K562 (cell line): Measurements from ENCODE around the gene GAA. TPM values are rescaled to one million over a fixed set of nuclear protein-coding genes. Genes with fewer than 3 reads are reported as not detected.
A peak's percentile ranks its signal among the peaks of the same experiment; 100 is the strongest.

ENCODE experiments used
- ATAC-seq: fragments of 200-7000 bp; cut with Tn5 transposase; 3 replicates; pipeline ENCODE4 v1.9.1; 2020; ENCODE audit warnings: moderate library complexity
- BruUV-seq: library from RNA; stranded (reverse); fragments of 400-500 nt; replicated peaks from 2 replicates; lab custom pipeline; 2021; lab: Mats Ljungman, UMichigan
- CTCF ChIA-PET: fragments of 300-600 bp; formaldehyde crosslinking; extraction: SDS; loops from one replicate; lab custom pipeline; 2021; ENCODE audit warnings: low intra/inter-chr PET ratio; lab: Yijun Ruan, JAX
- POLR2A ChIA-PET: fragments of 300-600, 350-650 bp; sonication (Branson Sonifier 250); formaldehyde crosslinking; extraction: SDS; loops from one replicate; lab custom pipeline; 2021; ENCODE audit warnings: antibody characterized with exemption, inconsistent platforms; lab: Yijun Ruan, JAX
- DNase-seq, 4 experiments: peaks; one replicate each; pipeline versions ENCODE4 v3.0.0 to v3.0.0-alpha.2; 2011 to 2018; ENCODE audit warnings: low spot score in 3 of 4, mixed read lengths in 3 of 4; ENCODE audit errors: extremely low read depth in 1 of 4
- FAIRE-seq: peaks from 2 replicates; lab custom pipeline; 2011; peaks lifted over from hg19 to GRCh38; lab: Jason Lieb, UNC
- H2AFZ ChIP-seq: 2 replicates; pipeline ENCODE4 v1.6.0; 2011; ENCODE audit warnings: low read depth, low read length, control low read depth, inconsistent platforms
- H3K27ac ChIP-seq: fragments of 200-600 bp; 3 replicates; pipeline ENCODE4 v1.8.0; 2011; ENCODE audit warnings: low read depth, mild to moderate bottlenecking, control low read depth, inconsistent platforms, low read length, moderate library complexity, mixed read lengths; ENCODE audit errors: extremely low read depth
- H3K27me3 ChIP-seq, 2 experiments: fragments of 300-600 bp in 1 of 2; 2 replicates in 1 of 2; 3 replicates in 1 of 2; pipeline versions ENCODE4 v1.6.0 to v1.8.0; 2011; ENCODE audit warnings: inconsistent platforms in 2 of 2, low read length in 2 of 2, mild to moderate bottlenecking in 1 of 2, mixed read lengths in 1 of 2, moderate library complexity in 1 of 2; ENCODE audit not compliant: control insufficient read depth in 2 of 2, insufficient read depth in 2 of 2
- H3K36me3 ChIP-seq: fragments of 300-600 bp; 3 replicates; pipeline ENCODE4 v1.8.0; 2011; ENCODE audit warnings: mild to moderate bottlenecking, low read length, inconsistent platforms; ENCODE audit not compliant: control insufficient read depth, insufficient read depth
- H3K4me1 ChIP-seq, 2 experiments: fragments of 200-600 bp in 1 of 2; replicated peaks in 1 of 2; 2 replicates in 1 of 2; 3 replicates in 1 of 2; pipeline versions ENCODE4 v1.5.1 to v1.8.0; 2011; ENCODE audit warnings: inconsistent platforms in 2 of 2, low read length in 2 of 2, mild to moderate bottlenecking in 1 of 2, mixed read lengths in 1 of 2, moderate library complexity in 1 of 2; ENCODE audit not compliant: control insufficient read depth in 2 of 2, insufficient read depth in 2 of 2
- H3K4me2 ChIP-seq: 2 replicates; pipeline ENCODE4 v1.6.1; 2011; ENCODE audit warnings: low read length, control low read depth, inconsistent platforms, mixed read lengths; ENCODE audit not compliant: insufficient read depth
- H3K4me3 ChIP-seq: fragments of 200-600 bp; sonication (generic), shearing (Covaris generic); 2 replicates; pipeline ENCODE4 v1.5.1; 2016; ENCODE audit warnings: control low read depth, inconsistent platforms
- H3K79me2 ChIP-seq: fragments of 200-600 bp; 3 replicates; pipeline ENCODE4 v1.8.0; 2011; ENCODE audit warnings: low read length, inconsistent platforms; ENCODE audit not compliant: control insufficient read depth, insufficient read depth
- H3K9ac ChIP-seq, 2 experiments: 2 replicates each; pipeline versions ENCODE4 v1.6.0 to v1.6.1; 2011; ENCODE audit warnings: low read depth in 2 of 2, low read length in 2 of 2, control low read depth in 1 of 2, inconsistent platforms in 1 of 2, mild to moderate bottlenecking in 1 of 2, mixed read lengths in 1 of 2; ENCODE audit not compliant: insufficient read depth in 1 of 2
- H3K9me1 ChIP-seq: one replicate; pipeline ENCODE4 v1.6.0; 2011; ENCODE audit warnings: inconsistent platforms, mild to moderate bottlenecking, low read length, moderate library complexity; ENCODE audit not compliant: control insufficient read depth, insufficient read depth
- H3K9me3 ChIP-seq: replicated peaks from 2 replicates; pipeline ENCODE4 v1.5.1; 2011; ENCODE audit warnings: low read depth, low read length, inconsistent platforms; ENCODE audit not compliant: control insufficient read depth, insufficient read depth
- H4K20me1 ChIP-seq: replicated peaks from 2 replicates; pipeline ENCODE4 v1.6.1; 2011; ENCODE audit warnings: low read length, inconsistent platforms, mixed read lengths; ENCODE audit not compliant: control insufficient read depth, insufficient read depth
- DMBX1 ChIP-seq: fragments of 250-450 bp; sonication (Bioruptor Pico); IDR thresholded peaks from 2 replicates; pipeline ENCODE4 v1.8.0; 2022; ENCODE audit warnings: inconsistent platforms, mild to moderate bottlenecking, moderate library complexity, borderline replicate concordance
- HMGN3 ChIP-seq: IDR thresholded peaks from 2 replicates; pipeline ENCODE4 v1.6.1; 2011; ENCODE audit warnings: borderline replicate concordance, low read depth, mild to moderate bottlenecking, mixed read lengths, low read length; ENCODE audit not compliant: insufficient read length; ENCODE audit errors: extremely low read depth
- HNRNPK ChIP-seq: fragments of 200-400 bp; formaldehyde crosslinking; IDR thresholded peaks from one replicate; pipeline ENCODE4 v1.6.1; 2018; ENCODE audit warnings: mild to moderate bottlenecking, low read depth, low read length; ENCODE audit not compliant: poor library complexity, severe bottlenecking
- PRMT5 ChIP-seq: sonication (generic); formaldehyde crosslinking; IDR thresholded peaks from 2 replicates; pipeline ENCODE4 v1.5.0; 2020; ENCODE audit warnings: missing genetic modification reagents
- SNAPC5 ChIP-seq: fragments of 250-450 bp; sonication (Bioruptor Pico); IDR thresholded peaks from 2 replicates; pipeline ENCODE4 v1.8.0; 2021; ENCODE audit warnings: moderate library complexity, mild to moderate bottlenecking, inconsistent platforms
- TBP ChIP-seq: optimal IDR thresholded peaks from 2 replicates; pipeline ENCODE3; 2011; ENCODE audit warnings: low read depth, low read length, improper control_type of control experiment
- WGBS: fragments of 100-300 bp; shearing (Covaris generic); methylation state at CpG from one replicate; pipeline ENCODE4 v1.1.6; 2016; ENCODE audit warnings: low coverage, mixed read lengths; ENCODE audit not compliant: insufficient coverage; ENCODE audit errors: missing lambda C conversion rate; 5-methylcytosine and 5-hydroxymethylcytosine counted together
- in situ Hi-C: fragments of 300-500 bp; cut with MboI; formaldehyde crosslinking; loops from 4 replicates; pipeline ENCODE4 v1.15.0; 2018; ENCODE audit warnings: inconsistent platforms, mixed read lengths
- intact Hi-C: fragments of 100-400 bp; cut with micrococcal nuclease; formaldehyde crosslinking; loops from 2 replicates; pipeline ENCODE4 v1.14.2; 2022
- polyA plus RNA-seq, 8 experiments: library from polyadenylated mRNA; depleted of rRNA in 4 of 8; stranded (reverse) in 5 of 8; unstranded in 3 of 8; fragments of >200 nt; fragmentation: Nextera tagmentation in 2 of 8; fragmentation: Illumina TruSeq in 1 of 8; extraction: Ambion mirVana in 2 of 8; extraction: Trizol in 1 of 8; gene quantifications; 2 replicates each; pipeline versions ENCODE4 v1.2.1 to v1.2.3, GENCODE V29; 2011 to 2014; ENCODE audit warnings: inconsistent platforms in 1 of 8, missing spikeins in 1 of 8
- total RNA-seq, 7 experiments: library from RNA; depleted of rRNA in 6 of 7; stranded (reverse); fragments of >200 nt in 6 of 7; fragmentation: Illumina TruSeq in 2 of 7; extraction: Trizol in 2 of 7; gene quantifications; 2 replicates each; pipeline versions ENCODE4 v1.2.1 to v1.2.3, GENCODE V29; 2011 to 2021; ENCODE audit warnings: low replicate concordance in 1 of 7
- TF ChIP-seq, protein P1 (sequence below): sonication (generic); formaldehyde crosslinking; IDR thresholded peaks from 2 replicates; pipeline ENCODE4 v1.8.1; 2023; ENCODE audit warnings: missing genetic modification reagents, mild to moderate bottlenecking, borderline replicate concordance

Gene GAA
- total and polyA plus RNA-seq, 9 of the 15 experiments (the other 6 are each of a cell fraction or from before 2014, with no cell fraction given) = 0.15 to 6.4 (median 1.7) TPM

DNA sequence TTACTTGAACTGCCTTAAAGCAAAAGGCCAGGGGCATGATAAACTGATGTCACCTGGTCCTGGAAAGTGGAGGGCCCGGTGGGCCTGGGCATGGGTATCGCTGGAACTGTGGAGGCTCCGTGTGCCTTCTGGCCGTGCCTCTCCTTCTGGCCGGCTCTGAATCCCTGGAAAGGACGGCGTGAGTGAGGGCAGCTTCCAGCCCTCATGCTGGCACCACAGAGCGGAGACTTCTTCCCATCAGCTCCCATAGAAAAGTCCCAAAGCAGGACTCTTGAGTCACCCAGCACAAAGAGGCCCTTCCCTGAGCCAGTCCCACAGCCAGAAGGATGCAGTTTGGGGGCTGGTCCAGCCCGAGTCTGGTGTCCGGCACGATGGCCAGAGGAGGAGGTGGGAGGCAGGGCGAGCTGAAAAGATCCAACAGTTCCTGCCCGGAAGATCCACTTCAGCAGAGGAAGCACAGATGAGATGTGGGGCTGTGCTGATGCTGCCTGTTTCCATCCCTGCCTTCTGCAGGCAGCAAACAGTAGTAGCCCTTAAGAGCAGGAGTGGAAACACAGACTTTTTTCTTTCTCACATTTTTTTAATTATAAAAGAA, 7.8 kb downstream of the GAA start:
- H3K27me3 ChIP-seq = peaks cover 45 to 81% of the 10 kb centered on the region in 2 experiments
- DNase-seq = no peak
- in situ Hi-C loops = no loop called here
- H3K9me3 ChIP-seq = no peaks in the 10 kb centered on the region
- peaks cover 4% of the 10 kb centered on the region; the same call in 1 of the 2 replicates for H4K20me1 ChIP-seq
- intact Hi-C loops = loop anchor here (10.0 kb wide), 1 partner anchor 76 kb away; no protein-coding TSS in a partner anchor
- H3K27ac ChIP-seq = no peak overlapping the region
- no peak overlapping the region for H3K4me3 ChIP-seq
- no peaks in the 10 kb centered on the region for H3K79me2 ChIP-seq
- no peak overlapping the region for H3K4me2 ChIP-seq
- H2AFZ ChIP-seq = no peak overlapping the region
- ATAC-seq = no peak
- CTCF ChIA-PET = no interaction called here
- POLR2A ChIA-PET = interaction anchor here (0.9 kb wide), 1 partner anchor 8 kb away, joined by 3 read pairs; the partner anchor contains the start of gene GAA
- BruUV-seq = no TSS peak
- TF ChIP-seq HNRNPK = no peak
- no peak for TF ChIP-seq PRMT5 (CRISPR knock-in tag)
- peaks cover 4 to 65% of the 10 kb centered on the region in 2 experiments; a peak in 4 of 5 replicates for H3K4me1 ChIP-seq
- FAIRE-seq = no peak
- WGBS = 6% methylated on average over 13 of the region's 13 CpGs
- no peaks in the 10 kb centered on the region for H3K9me1 ChIP-seq
- H3K36me3 ChIP-seq = no peaks in the 10 kb centered on the region
- no peak overlapping the region for H3K9ac ChIP-seq

GRCh38 chr17:80109713-80110446, 8.5 kb downstream of the GAA start:
- Histone ChIP-seq H3K4me2 (no peak overlapping the region), H3K79me2 (no peaks in the 10 kb centered on the region), H3K9ac (peak overlapping the region in 1 of 2 experiments; percentile 17; a peak in 1 of 4 replicates), H4K20me1 (peaks cover 3% of the 10 kb centered on the region; the same call in 1 of the 2 replicates), H3K27ac (no peak overlapping the region), H3K9me3 (0 out of 2 replicates have a peak, but pooled peaks cover 1% of the 10 kb centered on the region), H3K36me3 (no peaks in the 10 kb centered on the region), H3K4me1 (peaks cover 4 to 58% of the 10 kb centered on the region in 2 experiments; a peak in 4 of 5 replicates), H3K27me3 (peaks cover 48 to 81% of the 10 kb centered on the region in 2 experiments), H3K4me3 (no peak overlapping the region), H3K9me1 (no peaks in the 10 kb centered on the region), H2AFZ (no peak overlapping the region)
- in situ Hi-C loops (no loop called here), intact Hi-C loops (loop anchor here (10.0 kb wide), 1 partner anchor 75 kb away; no protein-coding TSS in a partner anchor)
- CTCF ChIA-PET = no interaction called here
- POLR2A ChIA-PET = interaction anchor here (0.8 to 1.4 kb wide), 6 partner anchors 8 to 345 kb away, joined by 3 to 5 read pairs (median 4); partner anchors contain the start of gene GAA
- DNase-seq (no peak), ATAC-seq (no peak), FAIRE-seq (no peak)
- 10% methylated on average over 23 of the region's 30 CpGs for WGBS
- BruUV-seq = no TSS peak
- no peak for TF ChIP-seq HMGN3
- no peak for TF ChIP-seq SNAPC5 (CRISPR knock-in tag)
- no peak for TF ChIP-seq TBP
- no peak for TF ChIP-seq DMBX1 (CRISPR knock-in tag)
- TF ChIP-seq, protein P1, sequence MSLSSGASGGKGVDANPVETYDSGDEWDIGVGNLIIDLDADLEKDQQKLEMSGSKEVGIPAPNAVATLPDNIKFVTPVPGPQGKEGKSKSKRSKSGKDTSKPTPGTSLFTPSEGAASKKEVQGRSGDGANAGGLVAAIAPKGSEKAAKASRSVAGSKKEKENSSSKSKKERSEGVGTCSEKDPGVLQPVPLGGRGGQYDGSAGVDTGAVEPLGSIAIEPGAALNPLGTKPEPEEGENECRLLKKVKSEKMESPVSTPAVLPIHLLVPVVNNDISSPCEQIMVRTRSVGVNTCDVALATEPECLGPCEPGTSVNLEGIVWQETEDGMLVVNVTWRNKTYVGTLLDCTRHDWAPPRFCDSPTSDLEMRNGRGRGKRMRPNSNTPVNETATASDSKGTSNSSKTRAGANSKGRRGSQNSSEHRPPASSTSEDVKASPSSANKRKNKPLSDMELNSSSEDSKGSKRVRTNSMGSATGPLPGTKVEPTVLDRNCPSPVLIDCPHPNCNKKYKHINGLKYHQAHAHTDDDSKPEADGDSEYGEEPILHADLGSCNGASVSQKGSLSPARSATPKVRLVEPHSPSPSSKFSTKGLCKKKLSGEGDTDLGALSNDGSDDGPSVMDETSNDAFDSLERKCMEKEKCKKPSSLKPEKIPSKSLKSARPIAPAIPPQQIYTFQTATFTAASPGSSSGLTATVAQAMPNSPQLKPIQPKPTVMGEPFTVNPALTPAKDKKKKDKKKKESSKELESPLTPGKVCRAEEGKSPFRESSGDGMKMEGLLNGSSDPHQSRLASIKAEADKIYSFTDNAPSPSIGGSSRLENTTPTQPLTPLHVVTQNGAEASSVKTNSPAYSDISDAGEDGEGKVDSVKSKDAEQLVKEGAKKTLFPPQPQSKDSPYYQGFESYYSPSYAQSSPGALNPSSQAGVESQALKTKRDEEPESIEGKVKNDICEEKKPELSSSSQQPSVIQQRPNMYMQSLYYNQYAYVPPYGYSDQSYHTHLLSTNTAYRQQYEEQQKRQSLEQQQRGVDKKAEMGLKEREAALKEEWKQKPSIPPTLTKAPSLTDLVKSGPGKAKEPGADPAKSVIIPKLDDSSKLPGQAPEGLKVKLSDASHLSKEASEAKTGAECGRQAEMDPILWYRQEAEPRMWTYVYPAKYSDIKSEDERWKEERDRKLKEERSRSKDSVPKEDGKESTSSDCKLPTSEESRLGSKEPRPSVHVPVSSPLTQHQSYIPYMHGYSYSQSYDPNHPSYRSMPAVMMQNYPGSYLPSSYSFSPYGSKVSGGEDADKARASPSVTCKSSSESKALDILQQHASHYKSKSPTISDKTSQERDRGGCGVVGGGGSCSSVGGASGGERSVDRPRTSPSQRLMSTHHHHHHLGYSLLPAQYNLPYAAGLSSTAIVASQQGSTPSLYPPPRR (CRISPR knock-in tag) = no peak
